HG03097 (cell line): ENCODE data around the gene MRM1.

ENCODE experiments used
- ATAC-seq: cut with Tn5 transposase; IDR thresholded peaks from one replicate; pipeline ENCODE4 v1.9.1; 2021; ENCODE audit not compliant: unreplicated experiment, low FRiP score

MRM1 gene

DNA sequence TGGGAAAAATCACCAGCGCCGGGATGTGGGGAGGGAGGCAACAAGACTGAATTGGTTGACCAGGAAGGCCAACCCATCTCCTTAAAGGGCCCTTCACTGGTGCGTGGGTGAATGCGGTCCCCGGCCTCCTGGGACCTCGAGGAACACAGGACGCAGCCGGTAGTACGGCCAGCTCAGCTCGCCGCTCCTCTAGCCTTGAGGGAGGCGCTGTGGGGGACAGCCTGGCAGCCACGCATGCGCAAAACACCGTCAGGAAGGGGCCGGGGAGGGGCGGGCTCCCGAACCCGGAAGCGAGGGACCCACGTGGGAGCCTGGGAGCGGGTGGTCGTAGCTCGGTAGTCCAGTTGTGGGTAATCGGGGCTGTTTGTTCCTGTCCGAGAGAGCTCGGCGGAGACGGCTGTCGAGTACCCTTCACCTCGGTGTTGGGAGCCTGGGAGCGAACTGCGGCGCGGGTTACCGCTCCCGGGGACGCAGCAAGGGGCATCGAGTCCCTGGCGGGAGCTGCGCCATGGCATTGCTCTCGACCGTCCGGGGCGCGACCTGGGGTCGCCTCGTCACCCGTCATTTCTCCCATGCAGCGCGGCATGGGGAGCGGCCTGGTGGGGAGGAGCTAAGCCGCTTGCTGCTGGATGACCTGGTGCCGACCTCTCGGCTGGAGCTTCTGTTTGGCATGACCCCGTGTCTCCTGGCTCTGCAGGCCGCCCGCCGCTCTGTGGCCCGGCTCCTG lies at the start of gene MRM1:
Gene MRM1 (plus strand): TSS at position 281 of the 727 bp plus-strand sequence. CDS start 228 bp downstream, at position 509.
- ATAC-seq: peak; percentile 65

- no peak for ATAC-seq
Measured at GRCh38 chr17:36553459-36553858, 47.9 kb upstream of the MRM1 start.

DNA sequence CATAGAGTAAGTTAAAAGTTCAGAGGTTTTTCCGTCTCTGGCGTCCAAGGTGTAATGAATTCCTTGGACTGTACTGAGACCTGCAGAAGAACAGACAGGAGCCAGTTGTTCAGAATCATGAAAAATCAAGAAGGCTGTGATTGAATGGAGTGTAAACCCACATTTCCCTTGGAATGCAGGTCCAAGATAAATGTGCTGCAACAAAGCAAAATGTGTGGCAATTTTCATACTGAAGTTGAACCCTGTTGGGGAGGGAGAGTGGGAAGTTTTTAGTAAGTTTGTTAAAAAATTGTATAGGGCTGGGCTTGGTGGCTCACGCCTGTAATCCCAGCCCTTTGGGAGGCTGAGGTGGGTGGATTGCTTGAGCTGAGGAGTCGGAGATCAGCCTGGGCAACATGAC lies 35.3 kb upstream of the MRM1 start:
- ATAC-seq: no peak

GRCh38 chr17:36575028-36575427 lies 26.4 kb upstream of the MRM1 start:
- no peak for ATAC-seq

DNA sequence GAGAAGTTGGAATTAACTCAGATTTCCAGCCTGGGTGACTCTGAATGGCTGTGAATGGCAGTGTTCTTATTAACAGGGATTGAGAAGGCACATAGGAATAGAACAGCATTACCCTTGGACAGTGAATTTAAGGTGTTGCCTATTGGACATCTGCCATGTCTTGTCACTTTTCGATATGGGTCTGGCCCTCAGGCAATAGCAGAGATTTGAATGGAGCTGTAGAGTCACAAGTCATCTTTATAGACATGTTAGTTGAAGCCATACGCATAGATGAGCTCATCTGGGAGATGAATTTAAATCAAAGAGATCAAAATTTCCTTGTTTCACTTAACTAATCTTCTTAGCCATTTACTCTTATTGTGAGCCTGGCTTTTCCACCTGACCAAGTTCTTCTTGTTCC lies 24.6 kb upstream of the MRM1 start:
- ATAC-seq: no peak

GRCh38 chr17:36578671-36579070 lies 22.7 kb upstream of the MRM1 start:
- ATAC-seq: no peak

DNA sequence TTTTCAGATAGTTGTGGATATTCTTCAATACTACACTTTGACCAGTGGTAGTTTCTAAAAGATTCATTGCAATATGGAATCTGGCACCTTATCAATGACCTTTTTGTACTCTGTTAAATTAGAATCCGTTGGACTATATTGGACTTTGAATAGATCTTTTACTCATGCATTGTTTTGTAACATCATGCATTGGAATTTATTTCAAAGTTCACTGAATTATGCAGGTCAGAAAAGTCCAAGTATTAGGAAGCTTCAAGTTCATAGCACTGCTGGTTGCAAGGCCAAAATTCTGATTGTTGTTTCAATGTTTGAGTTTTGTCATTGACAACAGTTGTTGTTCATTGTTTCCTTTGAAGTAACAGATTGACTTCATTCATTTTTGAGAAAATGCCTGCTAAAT lies 17.6 kb upstream of the MRM1 start:
- ATAC-seq: no peak

DNA sequence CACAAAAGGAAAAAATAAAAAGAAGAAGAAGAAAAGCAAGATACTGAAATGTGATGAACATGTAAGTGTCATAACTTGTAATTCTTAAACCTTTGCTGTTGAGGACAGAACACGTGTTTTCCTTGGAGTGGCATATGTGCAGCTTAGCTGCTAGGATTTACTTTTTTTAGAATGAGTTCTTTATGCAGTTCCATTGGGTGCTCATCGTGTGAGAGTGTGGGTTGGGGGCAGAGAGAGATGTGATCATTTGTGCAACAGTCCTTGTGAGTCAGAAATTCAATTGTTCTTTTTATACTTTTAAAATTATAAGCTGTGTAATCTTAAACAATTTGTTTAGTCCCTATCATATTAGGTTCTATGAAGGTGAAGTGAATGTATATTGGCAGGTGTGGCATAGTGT lies 15.2 kb upstream of the MRM1 start:
- no peak for ATAC-seq

DNA sequence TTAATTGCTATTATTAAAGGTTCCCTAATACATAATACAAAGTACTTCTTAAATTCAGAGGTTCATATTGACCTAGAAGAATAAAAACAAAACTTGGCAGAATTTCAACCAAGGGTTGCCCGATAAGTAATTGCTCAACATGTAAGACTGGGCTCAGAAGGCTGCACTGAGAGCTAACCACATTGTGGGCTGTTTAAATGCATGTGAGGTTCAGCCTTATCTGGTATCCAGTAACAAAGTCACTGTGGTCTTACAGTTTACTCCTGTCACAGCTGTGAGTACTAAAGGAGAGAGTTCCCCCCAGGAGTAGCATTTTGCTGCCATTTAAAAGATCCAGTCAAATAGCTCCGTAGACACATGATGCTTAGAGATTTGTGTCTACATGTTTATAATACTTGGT lies 11.3 kb upstream of the MRM1 start:
- no peak for ATAC-seq

- ATAC-seq: no peak
Measured at GRCh38 chr17:36591434-36592315, 9.7 kb upstream of the MRM1 start, which contains the start of gene DHRS11. Gene DHRS11 (plus strand): TSS chr17:36591879. CDS start chr17:36592010, 131 bp downstream.

DNA sequence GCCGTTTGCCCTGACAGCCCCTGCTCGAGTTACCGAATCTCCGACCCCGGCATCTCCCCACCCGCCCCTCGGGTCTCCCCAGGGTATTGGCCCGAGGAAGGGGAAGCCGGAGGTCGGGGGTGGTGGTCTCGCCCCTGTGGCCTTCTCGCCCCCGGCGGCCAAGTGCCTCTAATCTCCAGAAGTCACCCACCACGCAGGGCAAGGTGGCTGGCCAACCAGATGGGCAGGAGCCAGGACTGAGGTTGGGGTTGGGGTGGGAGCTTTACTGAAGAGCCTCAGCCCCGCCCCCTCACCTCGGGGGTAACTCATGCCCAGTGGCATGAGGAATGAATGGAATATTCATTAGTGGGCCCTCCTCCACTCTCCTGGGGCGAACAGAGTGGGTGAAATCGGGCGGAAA lies 9.1 kb upstream of the MRM1 start:
- no peak for ATAC-seq

- ATAC-seq: no peak
Measured at GRCh38 chr17:36592716-36593321, 8.6 kb upstream of the MRM1 start.

- no peak for ATAC-seq
Measured at GRCh38 chr17:36593656-36594316, 7.6 kb upstream of the MRM1 start.

DNA sequence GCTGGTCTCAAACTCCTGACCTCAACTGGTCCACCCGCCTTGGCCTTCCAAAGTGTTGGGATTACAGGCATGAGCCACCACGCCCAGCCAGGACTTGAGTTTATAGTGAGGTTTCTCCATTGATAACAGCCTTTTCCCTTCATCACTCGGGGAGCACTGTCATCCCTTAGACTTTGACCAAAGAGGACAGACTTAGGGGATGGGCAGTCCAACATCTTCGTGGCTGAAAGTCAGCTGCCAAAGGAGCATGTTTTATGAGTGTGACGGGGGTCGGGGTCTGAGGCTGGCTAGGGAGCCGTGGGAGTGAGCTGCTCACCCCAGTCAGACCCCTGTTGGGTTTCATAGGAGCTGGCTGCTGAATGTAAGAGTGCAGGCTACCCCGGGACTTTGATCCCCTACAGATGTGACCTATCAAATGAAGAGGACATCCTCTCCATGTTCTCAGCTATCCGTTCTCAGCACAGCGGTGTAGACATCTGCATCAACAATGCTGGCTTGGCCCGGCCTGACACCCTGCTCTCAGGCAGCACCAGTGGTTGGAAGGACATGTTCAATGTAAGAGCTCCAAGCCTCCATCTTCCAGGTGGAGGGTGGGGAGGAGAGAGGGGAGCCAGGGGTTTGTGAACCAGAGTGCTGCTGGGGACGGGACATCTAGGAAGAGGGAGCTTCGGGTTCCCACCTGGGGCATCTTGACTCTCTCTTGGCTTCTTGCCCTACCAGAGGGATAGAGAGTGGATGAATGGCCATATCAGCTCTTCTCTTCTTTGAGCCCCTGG lies 6.6 kb upstream of the MRM1 start:
- ATAC-seq: no peak

DNA sequence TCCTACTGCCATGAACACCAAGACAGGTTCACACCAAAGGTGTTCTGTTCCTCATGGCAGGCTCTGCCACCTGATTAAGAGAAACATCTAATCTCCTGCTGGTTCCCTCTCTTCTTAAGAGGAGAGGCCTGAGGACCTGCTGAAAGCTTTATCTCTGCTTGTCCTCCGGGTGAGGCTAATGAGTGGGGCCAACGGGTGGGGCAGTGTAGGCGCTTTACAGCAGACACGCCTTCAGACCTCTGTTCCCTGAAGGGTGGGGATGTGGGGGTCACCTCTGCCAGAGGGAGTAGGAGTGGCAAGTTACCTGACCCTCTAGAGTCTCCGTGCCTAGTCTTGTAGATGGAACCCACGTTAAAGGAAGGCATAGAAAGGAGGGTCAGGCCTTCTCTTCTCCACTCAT lies 4.2 kb upstream of the MRM1 start:
- no peak for ATAC-seq

- no peak for ATAC-seq
Measured at GRCh38 chr17:36597866-36598777, 3.3 kb upstream of the MRM1 start.

GRCh38 chr17:36598951-36599401 lies 2.4 kb upstream of the MRM1 start:
- no peak for ATAC-seq

DNA sequence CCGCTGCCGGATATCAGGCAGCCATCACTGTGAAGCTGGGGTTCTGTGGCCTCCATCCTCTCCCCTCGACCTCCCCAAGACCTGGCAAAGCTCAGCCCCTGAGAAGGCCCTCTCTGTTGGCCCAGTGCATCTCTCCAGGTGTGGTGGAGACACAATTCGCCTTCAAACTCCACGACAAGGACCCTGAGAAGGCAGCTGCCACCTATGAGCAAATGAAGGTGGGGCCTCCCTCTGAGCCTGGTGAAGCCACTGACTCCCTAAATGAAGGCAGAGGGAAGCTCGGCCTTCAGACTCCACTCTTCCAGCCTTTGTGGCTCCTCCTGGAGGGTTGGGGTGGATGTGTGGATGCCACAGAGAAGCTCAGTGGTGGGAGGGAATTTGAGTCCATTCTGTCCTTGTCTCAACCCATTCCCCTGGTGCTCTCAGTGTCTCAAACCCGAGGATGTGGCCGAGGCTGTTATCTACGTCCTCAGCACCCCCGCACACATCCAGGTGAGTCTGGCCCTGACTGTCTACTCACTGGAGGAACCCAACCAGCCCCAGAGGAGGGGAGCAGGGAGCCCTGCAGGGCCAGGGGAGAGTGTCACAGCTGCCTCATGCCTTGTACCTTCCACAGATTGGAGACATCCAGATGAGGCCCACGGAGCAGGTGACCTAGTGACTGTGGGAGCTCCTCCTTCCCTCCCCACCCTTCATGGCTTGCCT lies 1.7 kb upstream of the MRM1 start:
- no peak for ATAC-seq
